Heart left ventricle (tissue), 13 donors: Measurements from ENCODE around the gene RAB28.

ENCODE experiments used
- CTCF ChIP-seq, 12 donors: fragments of 200-600 bp; sonication (generic) in 4 of 12; IDR thresholded peaks; one replicate each; pipeline versions ENCODE4 v1.5.0 to v1.8.0; 2018 to 2022; ENCODE audit warnings: antibody characterized with exemption in 12 of 12, mild to moderate bottlenecking in 5 of 12
- POLR2A ChIP-seq, 2 donors: fragments of 450-650 bp; IDR thresholded peaks; one replicate each; pipeline ENCODE4 v1.6.1; 2017; ENCODE audit warnings: antibody characterized with exemption in 2 of 2, mild to moderate bottlenecking in 2 of 2, moderate library complexity in 2 of 2
- donor health status: ischemic (EF 13 %, LVEDD 7.1; RV severe dilation, severe dysfunction).
- donor health status: DM: no; HTN: yes; CAD: no.
- donor health status: DM: no; HTN: no; CAD: no.
- donor health status: ischemic (EF 25% LVEDD 6.9; RV normal size, moderate dysfunction).
- donor health status: ischemic (EF 25% LVEDD 5.7; RV mildly dilated, moderate dysfunction).
- donor health status: ischemic (EF 35%, LVEDD 5.7; RV mildly dilated, moderate dysfunction).
- donor health status: nonischemic (EF 11% LVEDD 7.7; RV severe dilation, severe dysfunction).
- donor health status: DM: yes; HTN: yes; CAD: no.
- donor health status: PGD.
- donor health status: ischemic (EF 29% LVEDD 5.4; RV normal size, mild dysfunction).
- donor health status: nonischemic (EF 23%, LVEDD 6.1; RV moderate dilation, normal function).

GRCh38 chr4:13504374-13504773 lies 20.2 kb upstream of the RAB28 start:
- TF ChIP-seq CTCF (IDR thresholded peaks at IDR 0.05) (no peak), POLR2A (IDR thresholded peaks at IDR 0.05) (no peak)
